ENCODE data around the gene VEZF1. TPM values are rescaled to one million over a fixed set of nuclear protein-coding genes. Genes with fewer than 3 reads are reported as not detected.

The VEZF1 gene
- total and polyA plus RNA-seq, 2 of the 4 experiments (the other 2 are of a cell fraction) = 21.1 to 42.1 TPM

DNA sequence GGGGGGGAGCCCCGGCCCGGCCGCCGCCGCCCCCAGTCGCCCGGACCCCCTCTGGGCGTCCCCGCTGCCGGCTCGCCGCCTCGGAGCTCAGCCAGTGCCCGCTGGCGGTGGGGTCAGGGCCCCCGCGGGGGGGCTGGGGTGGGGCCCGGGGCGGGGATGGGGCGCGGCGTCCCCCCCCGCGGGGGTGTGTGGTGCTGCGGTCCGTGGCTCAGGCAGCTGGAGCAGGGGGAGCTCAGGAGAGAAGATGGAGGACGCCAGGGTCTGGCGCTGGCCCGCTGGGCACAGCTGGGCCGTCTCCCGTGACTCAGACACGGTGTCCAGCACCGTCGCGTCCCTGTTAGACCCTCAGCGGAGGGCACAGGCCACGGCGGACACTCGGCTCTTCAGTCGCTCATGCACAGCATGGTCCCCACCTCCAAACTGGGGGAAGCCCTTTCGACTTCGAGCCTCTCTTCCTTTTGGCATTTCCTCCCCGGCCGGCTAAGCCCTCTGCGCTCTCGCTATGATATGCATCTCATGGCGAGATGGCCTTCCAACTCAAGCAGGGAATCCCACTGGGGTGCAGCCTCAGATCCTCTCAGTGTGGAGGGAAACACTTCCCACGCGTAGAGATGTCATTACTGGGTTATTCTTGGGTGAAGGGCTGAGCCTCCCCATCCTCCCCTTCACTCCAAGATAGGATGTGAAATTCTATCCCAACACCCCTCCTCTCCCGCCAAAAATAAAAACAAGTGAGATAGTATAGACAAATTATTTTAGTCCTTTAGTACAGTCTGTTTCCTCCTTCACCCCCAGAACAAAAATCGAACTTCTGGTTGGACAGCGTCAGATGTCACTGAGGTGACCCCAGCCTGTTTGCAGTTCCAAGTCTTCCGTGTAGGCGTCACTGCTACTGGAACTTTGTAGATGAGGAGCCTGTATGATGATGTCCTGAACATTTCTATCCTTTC, 522 bp upstream of the VEZF1 start:
- TF ChIP-seq CEBPB (IDR thresholded peaks at IDR 0.05; ENCODE audit: low read depth, low read length) (no peak), MAZ (IDR thresholded peaks at IDR 0.05; ENCODE audit: borderline replicate concordance, low read depth, low read length) (0 out of 2 replicates have a peak, but pooled peaks have one; percentile 34), CHD1 (IDR thresholded peaks at IDR 0.05; ENCODE audit: low read depth, low read length) (no peak; the same call in 1 of the 2 replicates), NFE2L2 (IDR thresholded peaks at IDR 0.05; ENCODE audit: low read depth, low read length) (no peak), RAD21 (IDR thresholded peaks at IDR 0.05; ENCODE audit: low read length) (no peak; the same call in 1 of the 2 replicates), FOS (IDR thresholded peaks at IDR 0.05; ENCODE audit: low read depth, low read length) (0 out of 2 replicates have a peak, but pooled peaks have one; percentile 8), POLR2A (IDR thresholded peaks at IDR 0.05; ENCODE audit: low read depth, low read length) (peak; percentile 40; the same call in 1 of the 2 replicates)
- TF ChIP-seq, protein P1, sequence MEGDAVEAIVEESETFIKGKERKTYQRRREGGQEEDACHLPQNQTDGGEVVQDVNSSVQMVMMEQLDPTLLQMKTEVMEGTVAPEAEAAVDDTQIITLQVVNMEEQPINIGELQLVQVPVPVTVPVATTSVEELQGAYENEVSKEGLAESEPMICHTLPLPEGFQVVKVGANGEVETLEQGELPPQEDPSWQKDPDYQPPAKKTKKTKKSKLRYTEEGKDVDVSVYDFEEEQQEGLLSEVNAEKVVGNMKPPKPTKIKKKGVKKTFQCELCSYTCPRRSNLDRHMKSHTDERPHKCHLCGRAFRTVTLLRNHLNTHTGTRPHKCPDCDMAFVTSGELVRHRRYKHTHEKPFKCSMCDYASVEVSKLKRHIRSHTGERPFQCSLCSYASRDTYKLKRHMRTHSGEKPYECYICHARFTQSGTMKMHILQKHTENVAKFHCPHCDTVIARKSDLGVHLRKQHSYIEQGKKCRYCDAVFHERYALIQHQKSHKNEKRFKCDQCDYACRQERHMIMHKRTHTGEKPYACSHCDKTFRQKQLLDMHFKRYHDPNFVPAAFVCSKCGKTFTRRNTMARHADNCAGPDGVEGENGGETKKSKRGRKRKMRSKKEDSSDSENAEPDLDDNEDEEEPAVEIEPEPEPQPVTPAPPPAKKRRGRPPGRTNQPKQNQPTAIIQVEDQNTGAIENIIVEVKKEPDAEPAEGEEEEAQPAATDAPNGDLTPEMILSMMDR (conservative IDR thresholded peaks at IDR 0.05; ENCODE audit: low read depth, low read length) = 0 out of 2 replicates have a peak, but pooled peaks have one; percentile 10
- Histone ChIP-seq H3K14ac (replicated peaks; ENCODE audit: low read depth, low read length) (peak overlapping the region; percentile 97), H3K4me1 (ENCODE audit: control insufficient read depth, insufficient read depth, low read length) (peaks cover 19% of the 10 kb centered on the region), H4K8ac (ENCODE audit: low read depth in 2 of 2, low read length in 2 of 2) (peak overlapping the region; percentile 93 to 94), H2AK9ac (replicated peaks; ENCODE audit: low read depth, low read length, poor library complexity) (peak overlapping the region; percentile 97), H3K23ac (ENCODE audit: low read depth, low read length) (peak overlapping the region; percentile 93), H3K18ac (ENCODE audit: low read depth, low read length) (peak overlapping the region; percentile 66), H2BK5ac (ENCODE audit: low read depth, low read length, poor library complexity, severe bottlenecking) (peak overlapping the region; percentile 90), H3K9me1 (ENCODE audit: insufficient read depth, low read length) (no peaks in the 10 kb centered on the region; the same call in none of the 2 replicates), H4K5ac (ENCODE audit: low read depth, low read length) (peak overlapping the region; percentile 53), H4K20me1 (ENCODE audit: insufficient read depth, low read length) (peaks cover 24% of the 10 kb centered on the region), H3K9ac (ENCODE audit: low read depth, low read length) (peak overlapping the region; percentile 84), H3K4me3 (ENCODE audit: insufficient read depth, low read depth, low read length) (peak overlapping the region; percentile 99), H3K27ac (ENCODE audit: insufficient read depth, low read length) (peak overlapping the region; percentile 90), H3K4ac (ENCODE audit: low read depth, low read length) (peak overlapping the region; percentile 94), H3K4me2 (ENCODE audit: low read depth, low read length) (peak overlapping the region; percentile 79), H3K27me3 (ENCODE audit: control insufficient read depth, insufficient read depth, low read length) (no peaks in the 10 kb centered on the region), H3K36me3 (ENCODE audit: control insufficient read depth, insufficient read depth, low read length) (no peaks in the 10 kb centered on the region), H2AFZ (replicated peaks; ENCODE audit: low read length, poor library complexity) (peak overlapping the region; percentile 94), H3K56ac (ENCODE audit: extremely low read depth, insufficient read depth, low read length) (peak overlapping the region; percentile 37), H2BK120ac (ENCODE audit: low read depth, low read length) (peak overlapping the region; percentile 85), H2BK20ac (ENCODE audit: low read depth, low read length) (peak overlapping the region; percentile 23; the same call in 1 of the 2 replicates), H4K91ac (ENCODE audit: insufficient read depth, low read depth, low read length) (peak overlapping the region; percentile 97), H3K9me3 (ENCODE audit: control insufficient read depth, insufficient read depth, low read length) (no peaks in the 10 kb centered on the region), H2AK5ac (ENCODE audit: low read depth, low read length) (peak overlapping the region; percentile 80), H3K79me1 (ENCODE audit: low read depth in 1 of 2, low read length in 2 of 2) (peaks cover 13 to 59% of the 10 kb centered on the region in 2 experiments; a peak in 3 of 4 replicates), H2BK15ac (ENCODE audit: low read depth, low read length) (peak overlapping the region; percentile 35; the same call in 1 of the 3 replicates)
- ATAC-seq (ENCODE audit: low read depth) (peak; percentile 73), DNase-seq (peak; percentile 66)
- 3% methylated on average over 12 of the region's 54 CpGs; no CpG with 5 or more reads in 1 of the 2 experiments for WGBS, 2 experiments (ENCODE audit: extremely low coverage in 2 of 2, insufficient read length in 1 of 2)
- BruUV-seq (replicated peaks) = no TSS peak
- dilution Hi-C loops (cut with HindIII; ENCODE audit: low sequenced_read_pairs, unreplicated experiment) = loop anchor here (25.0 kb wide), 1 partner anchor 126 kb away; the partner anchor contains the start of gene MRPS23
- intact Hi-C loops (cut with micrococcal nuclease) = no loop called here
- in situ Hi-C loops (cut with MboI; ENCODE audit: low sequenced_read_pairs) = no loop called here
- CTCF ChIA-PET = interaction anchor here (1.3 kb wide), 1 partner anchor 11 kb away, joined by 5 read pairs; no protein-coding TSS in a partner anchor
- POLR2A ChIA-PET (ENCODE audit: unreplicated experiment) = interaction anchor here (1.0 to 1.4 kb wide), 4 partner anchors 11 to 152 kb away, joined by 3 to 4 read pairs (median 3); no protein-coding TSS in a partner anchor
